IPS DF 6.9 (cell line): ENCODE results near the gene PODNL1.
"Not testable (repeated sequence)": the region's sequence is repeated elsewhere in the genome, so short reads cannot be mapped to it uniquely, and the experiment has no call there.

ENCODE experiments used
- DNase-seq: peaks from one replicate; pipeline ENCODE4 v3.0.0-alpha.2; 2013; ENCODE audit warnings: low read depth, low spot score
- H3K27ac ChIP-seq: one replicate; pipeline ENCODE4 v1.5.1; 2013; ENCODE audit warnings: low read length, control low read depth
- H3K27me3 ChIP-seq: 2 replicates; pipeline ENCODE4 v1.6.1; 2013; ENCODE audit warnings: mild to moderate bottlenecking, low read length; ENCODE audit not compliant: control insufficient read depth, insufficient read depth
- H3K36me3 ChIP-seq: 2 replicates; pipeline ENCODE4 v1.6.1; 2013; ENCODE audit warnings: low read length; ENCODE audit not compliant: control insufficient read depth, insufficient read depth
- H3K4me1 ChIP-seq: 2 replicates; pipeline ENCODE4 v1.6.1; 2013; ENCODE audit warnings: low read length; ENCODE audit not compliant: control insufficient read depth, insufficient read depth
- H3K4me3 ChIP-seq: 2 replicates; pipeline ENCODE4 v1.5.1; 2013; ENCODE audit warnings: mild to moderate bottlenecking, low read length
- H3K9me3 ChIP-seq: 2 replicates; pipeline ENCODE4 v1.6.1; 2013; ENCODE audit warnings: low read length, inconsistent platforms; ENCODE audit not compliant: control insufficient read depth, insufficient read depth
- WGBS: extraction: QIAGEN DNeasy Blood & Tissue Kit; methylation state at CpG from one replicate; pipeline ENCODE4 v1.1.7; 2013; ENCODE audit warnings: mixed read lengths, missing lambda C conversion rate; ENCODE audit not compliant: insufficient read length, insufficient coverage; 5-methylcytosine and 5-hydroxymethylcytosine counted together

Gene PODNL1

DNA sequence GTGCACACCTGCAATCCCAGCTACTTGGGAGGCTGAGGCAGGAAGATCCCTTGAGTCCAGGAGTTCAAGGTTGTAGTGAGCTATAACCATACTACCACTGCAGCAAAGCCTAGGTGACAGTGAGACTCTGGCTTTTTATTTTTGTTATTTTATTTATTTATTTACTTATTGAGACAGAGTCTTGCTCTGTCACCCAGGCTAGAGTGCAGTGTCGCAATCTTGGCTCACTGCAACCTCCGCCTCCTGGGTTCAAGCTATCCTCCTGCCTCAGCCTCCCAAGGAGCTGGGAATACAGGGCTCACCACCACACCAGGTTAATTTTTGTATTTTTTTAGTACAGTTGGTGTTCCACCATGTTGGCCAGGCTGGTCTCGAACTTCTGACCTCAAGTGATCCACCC lies 35.3 kb upstream of the PODNL1 start:
- H3K36me3 ChIP-seq: peaks cover 10% of the 10 kb centered on the region
- not testable (repeated sequence) for DNase-seq
- WGBS: no CpG with 5 or more reads among the region's 3 CpGs

DNA sequence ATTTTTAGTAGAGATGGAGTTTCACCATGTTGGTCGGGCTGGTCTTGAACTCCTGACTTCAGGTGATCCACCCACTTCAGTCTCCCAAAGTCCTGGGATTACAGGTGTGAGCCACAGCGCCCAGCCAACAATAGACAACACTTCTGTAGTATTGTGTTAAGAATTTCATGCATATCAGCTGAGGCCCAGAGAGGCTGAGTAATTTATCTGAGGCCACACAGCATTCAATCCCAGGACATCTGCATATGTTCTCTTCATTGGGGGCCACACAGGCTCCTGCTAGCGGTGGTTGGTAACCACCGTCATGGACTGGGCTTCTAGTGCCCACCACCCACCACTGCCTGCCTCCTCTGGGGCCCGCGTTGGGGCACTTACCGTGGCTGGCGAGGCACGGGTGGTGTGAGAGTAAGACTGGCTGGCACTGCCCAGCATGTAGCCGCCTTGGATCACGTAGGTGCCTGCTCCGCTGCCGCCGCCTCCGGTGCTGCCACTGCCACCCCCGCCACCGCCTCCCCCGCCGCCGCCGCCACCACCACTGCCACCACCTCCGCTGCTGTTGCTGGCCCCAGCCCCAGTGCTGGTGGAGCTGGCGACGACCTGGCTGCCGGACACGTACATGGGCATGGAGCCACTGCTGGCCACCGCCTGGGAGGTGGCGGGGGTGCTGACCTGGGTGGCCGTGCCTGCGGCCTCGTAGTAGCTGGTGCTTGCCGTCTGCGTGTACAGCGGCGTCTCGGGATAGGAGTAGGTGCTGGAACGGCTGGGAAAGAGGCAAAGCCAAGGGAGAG lies 34.3 kb upstream of the PODNL1 start:
- Histone ChIP-seq H3K4me3 (no peak overlapping the region), H3K27ac (no peak overlapping the region), H3K27me3 (no peaks in the 10 kb centered on the region), H3K9me3 (no peaks in the 10 kb centered on the region), H3K4me1 (peaks cover 2% of the 10 kb centered on the region; the same call in 1 of the 2 replicates), H3K36me3 (peaks cover 17% of the 10 kb centered on the region)
- no peak for DNase-seq
- WGBS: no CpG with 5 or more reads among the region's 37 CpGs

More for the DNA sequence above, 35.3 kb upstream of the PODNL1 start:
- H3K27me3 ChIP-seq, H3K4me3 ChIP-seq, H3K4me1 ChIP-seq, H3K27ac ChIP-seq, H3K9me3 ChIP-seq: not testable (repeated sequence)

DNA sequence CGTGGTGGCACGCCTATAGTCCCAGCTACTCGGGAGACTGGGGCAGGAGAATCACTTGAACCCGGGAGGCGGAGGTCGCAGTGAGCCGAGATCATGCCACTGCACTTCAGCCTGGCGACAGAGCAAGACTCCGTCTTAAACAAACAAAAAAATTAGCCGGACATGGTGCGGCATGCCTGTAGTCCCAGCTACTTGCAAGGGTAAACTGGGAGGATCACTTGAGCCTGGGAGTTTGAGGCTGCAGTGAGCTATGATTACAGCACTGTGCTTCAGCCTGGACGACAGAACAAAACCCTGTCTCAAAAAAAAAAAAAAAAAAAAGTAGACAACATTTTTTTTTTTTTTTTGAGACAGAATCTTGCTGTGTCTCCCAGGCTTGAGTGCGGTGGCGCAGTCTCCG lies 33.7 kb upstream of the PODNL1 start:
- no CpG with 5 or more reads among the region's 15 CpGs for WGBS
- not testable (repeated sequence) for H3K4me1 ChIP-seq, H3K9me3 ChIP-seq, H3K27ac ChIP-seq, H3K4me3 ChIP-seq, DNase-seq, H3K27me3 ChIP-seq
- peaks cover 17% of the 10 kb centered on the region for H3K36me3 ChIP-seq

DNA sequence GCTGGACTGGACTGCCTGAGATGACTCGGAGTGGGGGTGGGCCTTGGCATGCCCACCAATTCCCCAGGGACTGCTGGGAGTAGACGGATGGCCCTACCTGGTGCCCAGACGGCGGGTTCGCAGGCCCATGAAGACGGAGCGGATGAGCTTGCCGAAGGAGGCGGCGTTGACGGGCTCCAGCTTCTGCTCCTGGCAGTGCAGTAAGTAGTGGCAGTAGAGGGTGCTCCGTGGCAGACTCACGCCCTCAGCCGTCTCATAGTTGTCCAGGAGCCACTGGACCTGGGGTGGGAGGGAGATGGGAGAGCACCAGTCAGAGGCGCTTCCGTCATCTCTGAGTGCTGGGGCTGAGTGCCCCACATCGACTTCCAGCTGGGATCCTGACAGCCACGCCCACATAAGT lies 31.7 kb upstream of the PODNL1 start:
- Histone ChIP-seq H3K4me1 (peaks cover 2% of the 10 kb centered on the region; the same call in 1 of the 2 replicates), H3K27ac (no peak overlapping the region), H3K9me3 (no peaks in the 10 kb centered on the region), H3K4me3 (no peak overlapping the region), H3K27me3 (no peaks in the 10 kb centered on the region), H3K36me3 (peaks cover 24% of the 10 kb centered on the region)
- WGBS: no CpG with 5 or more reads among the region's 18 CpGs
- no peak for DNase-seq

GRCh38 chr19:13968999-13969398 lies 30.8 kb upstream of the PODNL1 start:
- Histone ChIP-seq H3K4me1 (no peaks in the 10 kb centered on the region), H3K36me3 (peaks cover 24% of the 10 kb centered on the region), H3K9me3 (no peaks in the 10 kb centered on the region), H3K27me3 (no peaks in the 10 kb centered on the region), H3K4me3 (no peak overlapping the region), H3K27ac (no peak overlapping the region)
- DNase-seq: no peak
- WGBS: no CpG with 5 or more reads among the region's 18 CpGs

DNA sequence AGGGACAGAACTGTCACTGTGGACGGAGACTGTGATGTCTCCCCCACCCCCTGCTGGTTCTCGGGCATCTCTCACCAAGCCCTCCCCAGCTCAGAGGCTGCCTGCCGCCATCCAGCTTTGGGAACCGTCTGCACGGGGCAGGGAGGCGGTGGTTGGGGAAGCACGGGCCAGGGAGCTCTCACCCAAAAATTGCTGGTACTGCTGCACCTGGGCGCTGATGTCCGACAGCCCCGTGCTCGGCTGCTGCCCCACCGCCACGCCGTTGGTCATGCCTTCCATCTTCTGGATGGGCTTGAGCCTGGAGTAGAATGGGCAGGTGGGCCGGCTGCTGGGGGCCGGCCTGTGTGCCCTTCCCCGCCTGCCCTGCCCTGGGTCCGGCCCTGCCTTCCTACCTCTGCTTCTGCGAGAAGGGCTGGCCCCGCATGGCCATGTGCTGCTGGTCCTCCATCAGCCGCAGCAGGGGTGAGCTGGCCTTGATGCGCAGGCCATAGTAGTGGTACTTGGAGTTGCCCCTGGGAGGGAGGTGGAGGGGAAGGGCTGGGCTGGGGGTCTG lies 30.2 kb upstream of the PODNL1 start:
- H3K4me1 ChIP-seq: no peaks in the 10 kb centered on the region
- no peak overlapping the region; the same call in 1 of the 2 replicates for H3K4me3 ChIP-seq
- H3K36me3 ChIP-seq: peaks cover 24% of the 10 kb centered on the region
- H3K9me3 ChIP-seq: no peaks in the 10 kb centered on the region
- DNase-seq: no peak
- no CpG with 5 or more reads among the region's 22 CpGs for WGBS
- no peaks in the 10 kb centered on the region for H3K27me3 ChIP-seq
- no peak overlapping the region for H3K27ac ChIP-seq

GRCh38 chr19:13967206-13967605 lies 29.0 kb upstream of the PODNL1 start:
- H3K27me3 ChIP-seq, H3K4me1 ChIP-seq, DNase-seq, H3K4me3 ChIP-seq, H3K27ac ChIP-seq, H3K9me3 ChIP-seq: not testable (repeated sequence)
- WGBS: no CpG with 5 or more reads among the region's 8 CpGs
- peaks cover 24% of the 10 kb centered on the region for H3K36me3 ChIP-seq

- WGBS: no CpG with 5 or more reads among the region's 14 CpGs
- H3K36me3 ChIP-seq: peaks cover 24% of the 10 kb centered on the region
- no peak overlapping the region for H3K27ac ChIP-seq
- no peaks in the 10 kb centered on the region for H3K4me1 ChIP-seq
- no peak overlapping the region for H3K4me3 ChIP-seq
- H3K9me3 ChIP-seq: no peaks in the 10 kb centered on the region
- H3K27me3 ChIP-seq: no peaks in the 10 kb centered on the region
- no peak for DNase-seq
Measured at GRCh38 chr19:13966684-13967128, 28.5 kb upstream of the PODNL1 start.

DNA sequence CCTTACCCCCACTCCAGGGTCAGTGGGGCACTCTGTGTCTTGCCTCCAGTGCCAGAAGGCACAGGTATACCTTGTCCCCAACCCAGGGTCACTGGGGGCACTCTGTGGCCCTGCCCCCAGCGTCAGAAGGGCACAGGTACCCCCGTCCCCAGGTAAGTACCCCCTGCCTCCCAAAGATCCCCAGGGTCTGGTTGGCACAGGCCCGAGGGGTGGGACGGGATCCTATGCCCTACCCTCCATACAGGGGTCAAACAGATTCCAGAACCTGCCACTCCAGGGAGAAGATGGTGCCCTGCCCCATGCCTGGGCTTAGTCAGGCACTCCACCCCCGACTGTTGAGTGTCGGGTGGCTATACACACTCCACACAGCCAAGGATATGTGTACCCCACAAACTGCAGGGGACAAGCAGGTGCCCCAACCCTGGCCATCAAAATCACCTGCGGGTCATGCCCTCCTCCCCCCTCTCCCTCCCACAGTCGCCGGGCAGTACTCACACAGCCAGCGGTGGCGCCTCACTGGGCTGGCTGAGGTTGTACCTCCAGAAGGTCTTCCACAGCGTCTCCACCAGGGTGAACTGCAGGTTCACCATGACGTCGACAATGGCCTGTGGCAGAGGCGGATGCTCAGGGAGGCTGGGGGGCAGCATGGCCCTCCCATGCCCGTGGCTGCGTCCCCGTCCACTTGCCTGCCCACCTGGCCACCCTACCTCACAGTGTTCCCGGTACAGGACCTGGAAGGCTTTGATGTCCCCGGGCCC lies 27.9 kb upstream of the PODNL1 start:
- WGBS: no CpG with 5 or more reads among the region's 20 CpGs
- no peaks in the 10 kb centered on the region for H3K9me3 ChIP-seq
- no peaks in the 10 kb centered on the region for H3K4me1 ChIP-seq
- DNase-seq: no peak
- H3K27me3 ChIP-seq: no peaks in the 10 kb centered on the region
- no peak overlapping the region for H3K4me3 ChIP-seq
- peaks cover 24% of the 10 kb centered on the region for H3K36me3 ChIP-seq
- no peak overlapping the region for H3K27ac ChIP-seq

- no peak for DNase-seq
- no CpG with 5 or more reads among the region's 24 CpGs for WGBS
- peaks cover 30% of the 10 kb centered on the region for H3K36me3 ChIP-seq
- no peak overlapping the region for H3K27ac ChIP-seq
- H3K4me1 ChIP-seq: no peaks in the 10 kb centered on the region
- no peaks in the 10 kb centered on the region for H3K9me3 ChIP-seq
- H3K4me3 ChIP-seq: no peak overlapping the region
- H3K27me3 ChIP-seq: no peaks in the 10 kb centered on the region
Measured at GRCh38 chr19:13965377-13965896, 27.2 kb upstream of the PODNL1 start.
